SK-N-SH (cell line): ENCODE results near the gene TRIM7. TPM values are rescaled to one million over a fixed set of nuclear protein-coding genes. Genes with fewer than 3 reads are reported as not detected.

Source experiments
- CTCF ChIA-PET: fragments of 300-600, 350-600 bp; formaldehyde crosslinking; extraction: SDS; loops from one replicate; lab custom pipeline; 2021; lab: Yijun Ruan, JAX
- POLR2A ChIA-PET: fragments of 350-600 bp; sonication (Branson Sonifier 250); formaldehyde crosslinking; extraction: SDS; loops from one replicate; lab custom pipeline; 2020; ENCODE audit warnings: antibody characterized with exemption, inconsistent platforms; lab: Yijun Ruan, JAX
- DNase-seq: peaks from one replicate; pipeline ENCODE4 v3.0.0; 2012
- H2AFZ ChIP-seq: fragments of 200-600 bp; sonication (generic); 2 replicates; pipeline ENCODE4 v1.8.1; 2016; ENCODE audit warnings: antibody characterized with exemption, mild to moderate bottlenecking, low read depth
- H3F3A ChIP-seq: fragments of 200-600 bp; sonication (generic); replicated peaks from 2 replicates; pipeline ENCODE3; 2016; ENCODE audit warnings: antibody characterized with exemption, mild to moderate bottlenecking; ENCODE audit not compliant: insufficient read depth
- H3K27ac ChIP-seq, 2 experiments: fragments of 200-500 bp in 1 of 2; fragments of 200-600 bp in 1 of 2; sonication (Bioruptor generic) in 1 of 2; sonication (generic), shearing (Covaris generic) in 1 of 2; 2 replicates each; pipeline versions ENCODE4 v1.5.1 to v1.6.1; 2014 to 2016; ENCODE audit warnings: low read depth in 2 of 2, inconsistent platforms in 1 of 2, low read length in 1 of 2, mild to moderate bottlenecking in 1 of 2, mixed read lengths in 1 of 2
- H3K27me3 ChIP-seq: fragments of 200-600 bp; sonication (generic), shearing (Covaris generic); 2 replicates; pipeline ENCODE4 v1.6.1; 2016; ENCODE audit warnings: mixed run types; ENCODE audit not compliant: insufficient read depth
- H3K36me3 ChIP-seq, 2 experiments: fragments of 200-500 bp in 1 of 2; fragments of 200-600 bp in 1 of 2; sonication (Bioruptor generic) in 1 of 2; sonication (generic) in 1 of 2; replicated peaks in 1 of 2; 2 replicates each; pipeline versions ENCODE3 to v1.5.1; 2014 to 2016; ENCODE audit warnings: low read length in 1 of 2, mild to moderate bottlenecking in 1 of 2; ENCODE audit not compliant: insufficient read depth in 2 of 2, control insufficient read depth in 1 of 2
- H3K4me1 ChIP-seq, 2 experiments: fragments of 200-500 bp in 1 of 2; fragments of 200-600 bp in 1 of 2; sonication (Bioruptor generic) in 1 of 2; sonication (generic), shearing (Covaris generic) in 1 of 2; 2 replicates each; pipeline versions ENCODE4 v1.5.1 to v1.6.1; 2014 to 2016; ENCODE audit warnings: low read depth in 1 of 2, low read length in 1 of 2, mixed run types in 1 of 2; ENCODE audit not compliant: insufficient read depth in 2 of 2, control insufficient read depth in 1 of 2
- H3K4me2 ChIP-seq: fragments of 200-600 bp; sonication (generic), shearing (Covaris generic); 2 replicates; pipeline ENCODE4 v1.6.1; 2017; ENCODE audit warnings: mixed run types
- H3K4me3 ChIP-seq, 2 experiments: fragments of 200-500 bp in 1 of 2; fragments of 200-600 bp in 1 of 2; sonication (Bioruptor generic) in 1 of 2; sonication (generic), shearing (Covaris generic) in 1 of 2; 2 replicates each; pipeline versions ENCODE4 v1.5.1 to v1.8.1; 2014 to 2016; ENCODE audit warnings: low read depth in 2 of 2, inconsistent platforms in 1 of 2, low read length in 1 of 2, mild to moderate bottlenecking in 1 of 2, mixed read lengths in 1 of 2, moderate library complexity in 1 of 2
- H3K79me2 ChIP-seq: fragments of 200-600 bp; sonication (generic); 2 replicates; pipeline ENCODE4 v1.8.1; 2017; ENCODE audit warnings: mild to moderate bottlenecking; ENCODE audit not compliant: insufficient read depth
- H3K9ac ChIP-seq: fragments of 200-600 bp; sonication (generic); 2 replicates; pipeline ENCODE4 v1.6.1; 2017; ENCODE audit warnings: mixed run types
- H3K9me2 ChIP-seq: fragments of 200-600 bp; sonication (generic); 2 replicates; pipeline ENCODE4 v1.6.1; 2017; ENCODE audit warnings: mixed run types
- H3K9me3 ChIP-seq: fragments of 200-600 bp; sonication (generic); 2 replicates; pipeline ENCODE4 v1.6.1; 2017; ENCODE audit warnings: mixed run types, mild to moderate bottlenecking, moderate library complexity
- H4K20me1 ChIP-seq: fragments of 200-600 bp; sonication (generic); 2 replicates; pipeline ENCODE4 v1.6.1; 2017; ENCODE audit warnings: mild to moderate bottlenecking, mixed run types; ENCODE audit not compliant: insufficient read depth
- CHD2 ChIP-seq: fragments of 150-350 bp; IDR thresholded peaks from 2 replicates; pipeline ENCODE4 v1.6.1; 2018; ENCODE audit warnings: low read length; ENCODE audit not compliant: partially characterized antibody
- CTCF ChIP-seq: fragments of 200-600 bp; sonication (generic); IDR thresholded peaks from 2 replicates; pipeline ENCODE4 v1.6.1; 2017; ENCODE audit warnings: antibody characterized with exemption, mild to moderate bottlenecking, moderate library complexity
- EZH2phosphoT487 ChIP-seq: fragments of 200-600 bp; sonication (generic); IDR thresholded peaks from 2 replicates; pipeline ENCODE4 v1.6.1; 2017; ENCODE audit warnings: low read depth, mixed run types, mild to moderate bottlenecking, antibody characterized with exemption, moderate library complexity, borderline replicate concordance
- FOSL2 ChIP-seq: IDR thresholded peaks from 2 replicates; pipeline ENCODE4 v1.4.0; 2012; ENCODE audit warnings: low read depth, mild to moderate bottlenecking, moderate library complexity, borderline replicate concordance
- FOXJ3 ChIP-seq: sonication (generic); formaldehyde crosslinking; IDR thresholded peaks from 2 replicates; pipeline ENCODE4 v1.5.1; 2020; ENCODE audit warnings: mild to moderate bottlenecking, missing genetic modification reagents
- FOXM1 ChIP-seq: IDR thresholded peaks from 2 replicates; pipeline ENCODE4 v1.4.0; 2012; ENCODE audit warnings: low read depth, mild to moderate bottlenecking
- GABPA ChIP-seq: IDR thresholded peaks from 2 replicates; pipeline ENCODE4 v1.4.0; 2012; ENCODE audit warnings: low read depth, mild to moderate bottlenecking
- GATA2 ChIP-seq: sonication (generic); formaldehyde crosslinking; IDR thresholded peaks from 2 replicates; pipeline ENCODE4 v1.5.0; 2020; ENCODE audit warnings: mild to moderate bottlenecking, missing genetic modification reagents
- MEF2A ChIP-seq: IDR thresholded peaks from 2 replicates; pipeline ENCODE4 v1.4.0; 2012; ENCODE audit warnings: low read depth, borderline replicate concordance
- NFIC ChIP-seq: IDR thresholded peaks from 2 replicates; pipeline ENCODE4 v1.4.0; 2012; ENCODE audit warnings: borderline replicate concordance
- POLR2AphosphoS5 ChIP-seq: IDR thresholded peaks from 2 replicates; pipeline ENCODE4 v1.6.1; 2012; ENCODE audit warnings: low read depth, low read length
- RAD21 ChIP-seq: IDR thresholded peaks from 2 replicates; pipeline ENCODE4 v1.6.1; 2012; ENCODE audit warnings: mild to moderate bottlenecking, low read length
- RFX5 ChIP-seq: IDR thresholded peaks from 2 replicates; pipeline ENCODE4 v1.6.1; 2012; ENCODE audit warnings: mild to moderate bottlenecking, improper control_type of control experiment, low read length
- RXRA ChIP-seq: IDR thresholded peaks from 2 replicates; pipeline ENCODE4 v1.4.0; 2012; ENCODE audit warnings: low read depth, mild to moderate bottlenecking, borderline replicate concordance
- TAF1 ChIP-seq: IDR thresholded peaks from 2 replicates; pipeline ENCODE4 v1.6.1; 2012; ENCODE audit warnings: low read depth, mild to moderate bottlenecking, low read length, moderate library complexity, borderline replicate concordance
- TCF12 ChIP-seq: IDR thresholded peaks from 2 replicates; pipeline ENCODE4 v1.4.0; 2012
- TEAD4 ChIP-seq: IDR thresholded peaks from 2 replicates; pipeline ENCODE4 v1.4.0; 2012; ENCODE audit warnings: mild to moderate bottlenecking, borderline replicate concordance; ENCODE audit not compliant: insufficient read depth
- WGBS: methylation state at CpG from one replicate; pipeline ENCODE4 v1.1.6; 2017; ENCODE audit warnings: low lambda C conversion rate; 5-methylcytosine and 5-hydroxymethylcytosine counted together
- polyA plus RNA-seq, 3 experiments: library from polyadenylated mRNA; depleted of rRNA; stranded (reverse); fragments of >200 nt; gene quantifications; 2 replicates each; pipeline ENCODE4 v1.2.3, GENCODE V29; 2012
- TF ChIP-seq, protein P1 (sequence below): IDR thresholded peaks from 2 replicates; pipeline ENCODE4; 2012
- TF ChIP-seq, protein P2 (sequence below): fragments of 150-350 bp; IDR thresholded peaks from 2 replicates; pipeline ENCODE4 v1.6.1; 2016; ENCODE audit warnings: mild to moderate bottlenecking, low read depth, low read length

TRIM7 gene
- polyA plus RNA-seq, 1 of the 3 experiments (the other 2 are of a cell fraction): 3.5 TPM

GRCh38 chr5:181199881-181200638, 4.9 kb downstream of the TRIM7 start:
- Histone ChIP-seq H3K9me3 (no peaks in the 10 kb centered on the region), H3K4me1 (peaks cover 0 to 8% of the 10 kb centered on the region in 2 experiments; a peak in 1 of 4 replicates), H3K27me3 (no peaks in the 10 kb centered on the region), H3K4me3 (no peak overlapping the region), H3K9me2 (no peaks in the 10 kb centered on the region), H3K79me2 (no peaks in the 10 kb centered on the region), H3K9ac (no peak overlapping the region), H3K27ac (no peak overlapping the region), H3K4me2 (no peak overlapping the region), H3F3A (peaks cover 5% of the 10 kb centered on the region), H2AFZ (no peak overlapping the region), H4K20me1 (no peaks in the 10 kb centered on the region), H3K36me3 (no peaks in the 10 kb centered on the region)
- 87% methylated on average over 10 of the region's 12 CpGs for WGBS
- DNase-seq: no peak
- ChIA-PET CTCF (interaction anchor here (0.8 to 1.6 kb wide), 4 partner anchors 10 to 402 kb away, joined by 3 to 4 read pairs (median 3); no protein-coding TSS in a partner anchor), POLR2A (no interaction called here)
- TF ChIP-seq MEF2A: no peak
- TF ChIP-seq FOXM1: no peak
- no peak for TF ChIP-seq FOSL2
- TF ChIP-seq GATA2 (CRISPR knock-in tag): no peak
- TF ChIP-seq RAD21: no peak
- no peak for TF ChIP-seq TAF1

- 71% methylated on average over 9 of the region's 9 CpGs for WGBS
- no peak for DNase-seq
- Histone ChIP-seq H2AFZ (no peak overlapping the region), H3F3A (peaks cover 5% of the 10 kb centered on the region), H3K9me3 (no peaks in the 10 kb centered on the region), H3K4me1 (peaks cover 0 to 11% of the 10 kb centered on the region in 2 experiments; a peak in 1 of 4 replicates), H3K36me3 (no peaks in the 10 kb centered on the region), H3K79me2 (no peaks in the 10 kb centered on the region), H3K27ac (no peak overlapping the region), H3K9me2 (no peaks in the 10 kb centered on the region), H3K4me2 (no peak overlapping the region), H3K27me3 (no peaks in the 10 kb centered on the region), H3K4me3 (no peak overlapping the region), H3K9ac (no peak overlapping the region), H4K20me1 (no peaks in the 10 kb centered on the region)
- CTCF ChIA-PET: interaction anchor here (0.9 to 1.7 kb wide), 4 partner anchors 9 to 31 kb away, joined by 3 to 5 read pairs (median 4); no protein-coding TSS in a partner anchor
- POLR2A ChIA-PET: no interaction called here
- no peak for TF ChIP-seq FOXJ3 (CRISPR knock-in tag)
- no peak for TF ChIP-seq TEAD4
- no peak for TF ChIP-seq RAD21
- no peak for TF ChIP-seq FOXM1
- no peak for TF ChIP-seq RXRA
- no peak for TF ChIP-seq NFIC
- TF ChIP-seq, protein P1, sequence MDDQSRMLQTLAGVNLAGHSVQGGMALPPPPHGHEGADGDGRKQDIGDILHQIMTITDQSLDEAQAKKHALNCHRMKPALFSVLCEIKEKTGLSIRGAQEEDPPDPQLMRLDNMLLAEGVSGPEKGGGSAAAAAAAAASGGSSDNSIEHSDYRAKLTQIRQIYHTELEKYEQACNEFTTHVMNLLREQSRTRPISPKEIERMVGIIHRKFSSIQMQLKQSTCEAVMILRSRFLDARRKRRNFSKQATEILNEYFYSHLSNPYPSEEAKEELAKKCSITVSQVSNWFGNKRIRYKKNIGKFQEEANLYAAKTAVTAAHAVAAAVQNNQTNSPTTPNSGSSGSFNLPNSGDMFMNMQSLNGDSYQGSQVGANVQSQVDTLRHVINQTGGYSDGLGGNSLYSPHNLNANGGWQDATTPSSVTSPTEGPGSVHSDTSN: no peak
- no peak for TF ChIP-seq FOSL2
- no peak for TF ChIP-seq EZH2phosphoT487
- no peak for TF ChIP-seq TCF12
- TF ChIP-seq POLR2AphosphoS5: no peak
- no peak for TF ChIP-seq CTCF
- TF ChIP-seq GATA2 (CRISPR knock-in tag): no peak
- TF ChIP-seq TAF1: no peak
- TF ChIP-seq GABPA: no peak
- TF ChIP-seq, protein P2, sequence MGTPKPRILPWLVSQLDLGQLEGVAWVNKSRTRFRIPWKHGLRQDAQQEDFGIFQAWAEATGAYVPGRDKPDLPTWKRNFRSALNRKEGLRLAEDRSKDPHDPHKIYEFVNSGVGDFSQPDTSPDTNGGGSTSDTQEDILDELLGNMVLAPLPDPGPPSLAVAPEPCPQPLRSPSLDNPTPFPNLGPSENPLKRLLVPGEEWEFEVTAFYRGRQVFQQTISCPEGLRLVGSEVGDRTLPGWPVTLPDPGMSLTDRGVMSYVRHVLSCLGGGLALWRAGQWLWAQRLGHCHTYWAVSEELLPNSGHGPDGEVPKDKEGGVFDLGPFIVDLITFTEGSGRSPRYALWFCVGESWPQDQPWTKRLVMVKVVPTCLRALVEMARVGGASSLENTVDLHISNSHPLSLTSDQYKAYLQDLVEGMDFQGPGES: no peak
- TF ChIP-seq CHD2: no peak
- no peak for TF ChIP-seq MEF2A
- TF ChIP-seq RFX5: no peak
These were observed 6.0 kb downstream of the TRIM7 start for GRCh38 chr5:181198905-181199519.
